ENCODE data around the gene PFKFB3.
"Not testable (repeated sequence)": the region's sequence is repeated elsewhere in the genome, so short reads cannot be mapped to it uniquely, and the experiment has no call there.

Gene PFKFB3

DNA sequence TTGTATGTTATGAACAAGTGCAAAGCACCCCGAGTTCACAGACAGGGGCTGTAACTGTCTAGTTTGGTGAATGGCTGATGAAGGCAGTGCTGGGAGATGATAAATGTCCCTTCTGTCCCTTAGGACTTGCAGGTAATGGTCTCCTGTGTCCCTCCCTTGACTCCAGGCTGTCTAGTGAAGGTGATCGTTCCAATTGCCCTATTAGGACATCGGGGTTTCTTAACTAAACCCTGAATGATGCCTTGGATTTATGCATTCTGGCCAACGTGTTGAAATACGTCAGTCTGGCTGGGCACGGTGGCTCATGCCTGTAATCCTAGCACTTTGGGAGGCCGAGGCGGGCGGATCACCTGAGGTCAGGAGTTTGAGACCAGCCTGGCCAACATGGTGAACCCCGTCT lies 69.4 kb downstream of the PFKFB3 start:
- DNase-seq (ENCODE audit: low spot score) = no peak

DNA sequence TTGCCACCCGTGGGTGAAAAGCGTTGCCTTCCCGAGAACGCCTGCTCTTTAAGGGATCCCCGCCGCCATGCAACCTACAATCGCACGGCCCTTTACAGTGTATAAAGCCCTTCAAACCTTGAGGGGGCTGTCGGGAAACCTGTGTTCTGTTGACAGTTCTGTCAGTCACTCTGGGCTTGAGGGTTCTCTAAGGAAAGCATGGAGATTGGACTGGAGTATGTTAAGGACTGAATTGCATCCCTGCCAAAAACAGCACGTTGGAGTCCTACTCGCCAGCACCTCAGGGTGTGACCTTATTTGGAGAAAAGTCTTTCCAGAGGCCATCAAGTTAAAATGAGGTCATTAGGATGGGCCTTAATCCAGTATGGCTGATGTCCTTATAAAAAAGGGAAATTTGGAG lies 70.6 kb downstream of the PFKFB3 start:
- DNase-seq (ENCODE audit: low spot score) = no peak

DNA sequence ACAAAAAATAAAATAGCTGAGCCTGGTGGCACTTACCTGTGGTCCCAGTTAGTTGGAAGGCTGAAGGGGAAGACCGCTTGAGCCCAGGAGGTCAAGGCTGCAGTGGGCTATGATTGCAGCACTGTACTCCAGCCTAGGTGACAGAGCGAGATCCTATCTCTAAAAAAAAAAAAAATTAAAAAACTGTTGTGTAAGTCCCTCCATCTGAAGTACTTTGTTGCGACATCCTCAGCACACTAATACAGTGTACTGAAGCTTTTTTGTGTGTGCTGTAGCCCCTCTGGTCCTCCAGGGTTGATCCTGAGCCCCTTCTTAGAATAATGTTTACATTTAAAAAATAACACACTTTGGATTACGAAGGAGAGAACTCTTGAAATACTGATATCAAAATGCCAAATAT lies 71.3 kb downstream of the PFKFB3 start:
- no peak for DNase-seq (ENCODE audit: low spot score)

DNA sequence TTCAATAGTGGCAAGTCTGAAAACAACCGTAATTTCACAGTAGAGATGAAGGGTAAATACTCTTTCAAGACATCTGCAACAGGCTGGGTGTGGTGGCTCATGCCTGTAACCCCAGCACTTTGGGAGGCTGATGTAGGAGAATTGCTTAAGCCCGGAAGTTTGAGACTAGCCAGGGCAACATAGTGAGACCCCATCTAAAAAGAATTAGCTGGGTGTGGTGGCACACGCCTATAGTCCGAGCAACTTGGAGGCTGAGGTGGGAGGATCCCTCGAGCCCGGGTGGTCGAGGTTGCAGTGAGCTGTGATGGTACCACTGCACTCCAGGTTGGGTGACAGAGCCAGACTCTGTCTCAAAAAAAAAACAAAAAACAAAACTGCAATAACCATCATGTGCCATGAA lies 71.8 kb downstream of the PFKFB3 start:
- DNase-seq (ENCODE audit: low spot score) = no peak

DNA sequence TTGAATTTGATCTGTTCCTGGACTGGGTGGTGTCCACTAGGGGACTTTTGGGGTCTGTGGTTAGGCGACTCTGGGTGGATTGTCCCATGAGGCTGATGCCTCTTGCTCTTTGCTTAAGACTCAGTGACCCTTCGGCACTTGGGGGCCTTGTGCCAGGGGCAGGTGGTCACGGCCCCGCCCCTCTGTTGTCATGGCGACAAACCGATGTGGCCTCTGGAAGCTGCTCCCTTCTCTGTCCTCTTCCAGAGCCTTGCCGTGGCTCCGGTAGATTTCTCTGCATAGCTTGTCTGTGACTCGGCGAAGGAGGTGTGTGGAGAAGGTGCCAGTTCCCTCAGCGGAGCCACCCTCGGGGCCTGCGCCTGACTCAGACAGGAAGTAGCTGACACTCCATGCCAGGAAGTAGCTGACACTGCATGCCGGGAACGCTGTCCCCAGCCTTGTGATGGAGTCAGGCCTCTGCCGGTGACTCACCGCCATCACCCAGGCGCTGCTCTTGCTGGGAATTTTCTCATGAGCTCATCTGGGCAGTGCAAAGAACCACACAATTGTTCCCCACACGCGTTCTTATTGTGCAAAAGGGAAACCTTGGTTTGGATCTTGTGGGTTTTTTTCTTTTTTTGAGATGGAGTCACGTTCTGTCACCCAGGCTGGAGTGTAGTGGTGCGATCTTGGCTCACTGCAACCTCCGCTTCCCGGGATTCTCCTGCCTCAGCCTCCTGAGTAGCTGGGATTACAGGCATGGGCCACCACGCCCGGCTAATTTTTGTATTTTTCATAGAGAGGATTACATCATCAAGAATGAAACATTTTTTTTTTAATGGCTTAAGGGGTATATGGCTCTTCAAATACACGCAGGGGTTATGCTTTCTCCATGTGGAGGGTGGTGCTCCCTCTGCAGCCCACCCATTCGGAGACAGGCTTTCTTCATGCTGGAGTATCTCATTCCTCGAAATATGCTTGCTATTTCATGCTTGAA lies 72.6 kb downstream of the PFKFB3 start:
- DNase-seq (ENCODE audit: low spot score) = peak; percentile 93

DNA sequence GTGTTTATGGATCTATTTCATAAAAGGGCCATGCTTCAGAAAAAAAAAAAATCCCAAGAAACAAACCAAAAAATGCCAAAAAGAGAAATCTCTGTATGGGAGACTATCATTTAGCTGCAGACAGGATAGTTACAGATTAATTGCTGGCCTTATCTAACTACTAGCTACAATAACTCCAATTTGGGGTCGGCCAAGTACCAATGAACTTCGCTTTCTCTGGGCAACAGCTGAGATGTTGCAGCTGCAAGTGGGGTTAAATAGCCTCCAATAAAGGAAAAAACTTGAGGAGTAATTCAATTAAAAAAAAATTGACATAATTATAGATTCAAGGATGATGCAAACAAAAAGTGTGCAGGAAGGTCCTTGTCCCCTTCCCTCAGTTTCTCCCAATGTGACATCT lies 73.6 kb downstream of the PFKFB3 start:
- no peak for DNase-seq (ENCODE audit: low spot score)

DNA sequence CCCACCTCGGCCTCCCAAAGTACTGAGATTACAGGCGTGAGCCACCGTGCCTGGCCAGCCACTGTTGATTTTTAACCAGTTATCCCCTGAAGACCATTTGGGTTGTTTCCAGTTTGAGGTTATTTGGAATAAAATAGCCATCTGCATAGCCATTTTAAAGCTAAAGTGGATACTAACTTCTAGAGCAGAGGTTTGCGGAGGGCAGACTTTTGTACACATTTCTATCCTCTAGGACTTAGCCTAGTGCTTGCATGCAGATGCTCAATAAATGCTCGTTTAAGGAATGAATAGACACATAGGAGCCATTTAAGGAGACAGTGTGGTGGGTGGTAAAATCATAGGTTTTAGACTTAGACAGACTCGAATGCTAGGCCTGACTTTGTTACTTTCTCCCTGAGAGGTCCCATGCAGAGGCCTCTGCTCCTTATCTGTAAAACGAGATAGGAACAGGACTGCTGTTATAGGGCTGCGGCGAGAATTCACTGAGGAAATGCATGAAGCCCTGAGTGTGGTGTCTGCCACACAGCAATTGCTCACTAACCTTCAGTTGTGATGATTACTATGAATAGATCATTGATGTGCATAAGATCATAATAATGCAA lies 75.9 kb downstream of the PFKFB3 start:
- no peak for DNase-seq (ENCODE audit: low spot score)

DNA sequence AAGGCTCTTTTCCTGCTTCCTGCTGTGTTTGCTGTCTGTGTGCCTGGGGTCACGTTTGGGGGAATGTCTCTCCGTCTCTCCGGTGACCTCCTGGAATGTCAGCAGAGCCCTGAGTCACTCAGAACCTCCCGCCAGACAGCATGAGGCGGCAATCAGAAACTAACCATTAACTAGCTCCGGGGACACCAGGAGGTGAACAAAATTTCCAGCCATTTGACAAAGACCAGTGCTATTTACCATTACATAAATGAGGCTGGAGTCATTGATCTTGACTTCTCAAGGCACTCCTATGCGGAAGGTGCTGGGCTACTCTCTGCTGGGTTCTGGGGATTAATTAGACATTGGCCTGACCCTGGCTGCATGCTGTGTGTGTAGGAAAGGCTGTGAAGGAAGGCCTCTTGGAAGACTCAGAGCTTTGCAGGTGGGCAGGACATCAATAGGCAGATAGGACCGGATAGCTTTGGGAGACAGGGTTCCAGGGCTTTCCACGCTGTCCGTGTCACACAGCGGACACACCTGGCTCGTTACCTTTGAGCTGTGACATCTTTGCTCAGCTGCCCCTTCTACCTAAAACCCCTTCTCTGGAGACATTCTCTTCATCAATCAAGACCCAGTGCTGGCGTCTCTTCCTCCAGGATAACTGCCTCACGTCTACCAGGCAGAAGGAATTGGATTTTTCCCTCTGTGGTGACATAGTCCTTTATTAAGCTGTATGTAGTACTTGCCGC lies 77.0 kb downstream of the PFKFB3 start:
- peak; percentile 41 for DNase-seq (ENCODE audit: low spot score)

DNA sequence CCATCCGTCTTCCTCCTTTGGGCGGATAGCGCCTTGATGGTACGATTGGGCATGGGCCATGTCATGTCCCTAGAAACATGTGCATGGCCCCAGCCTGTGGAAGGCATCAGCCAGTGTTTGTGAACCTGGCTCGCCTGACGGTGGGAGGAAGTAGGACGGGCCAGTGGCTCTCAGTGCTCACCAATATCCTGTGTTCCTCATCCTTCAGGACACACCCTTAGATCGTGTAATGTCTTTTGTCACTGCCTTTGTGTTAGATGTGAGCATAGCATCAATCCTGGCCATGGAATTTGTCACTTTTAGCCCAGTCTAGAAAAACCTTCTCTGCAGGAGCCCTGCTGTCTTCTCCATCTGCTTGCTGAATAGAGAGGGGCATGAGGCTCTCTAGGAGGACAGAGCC lies 77.6 kb downstream of the PFKFB3 start:
- DNase-seq (ENCODE audit: low spot score) = no peak

DNA sequence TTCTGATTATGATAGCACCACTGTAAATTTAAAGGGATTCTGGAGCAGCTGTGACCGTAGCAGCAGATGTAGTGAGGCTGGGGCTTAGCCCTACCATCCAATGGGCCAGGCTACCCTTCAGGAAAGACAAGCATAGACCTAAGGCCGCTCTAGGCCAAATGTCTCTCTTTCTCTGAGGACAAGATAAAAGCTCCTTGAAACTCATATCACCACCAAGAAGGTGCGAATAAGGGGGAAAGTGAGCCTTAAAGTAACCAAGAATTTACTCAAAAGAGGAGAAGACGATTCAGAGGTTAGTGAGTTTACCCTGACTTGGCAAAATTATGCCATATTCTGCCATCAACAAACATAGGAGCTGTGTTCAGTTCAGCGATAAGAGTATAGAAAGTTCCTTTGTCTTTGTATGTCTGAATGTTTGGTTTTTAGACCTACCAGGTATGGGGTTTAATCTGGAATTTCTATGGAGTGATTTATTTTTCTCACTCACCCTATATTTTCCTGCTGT lies 79.8 kb downstream of the PFKFB3 start:
- no peak for DNase-seq (ENCODE audit: low spot score)

DNA sequence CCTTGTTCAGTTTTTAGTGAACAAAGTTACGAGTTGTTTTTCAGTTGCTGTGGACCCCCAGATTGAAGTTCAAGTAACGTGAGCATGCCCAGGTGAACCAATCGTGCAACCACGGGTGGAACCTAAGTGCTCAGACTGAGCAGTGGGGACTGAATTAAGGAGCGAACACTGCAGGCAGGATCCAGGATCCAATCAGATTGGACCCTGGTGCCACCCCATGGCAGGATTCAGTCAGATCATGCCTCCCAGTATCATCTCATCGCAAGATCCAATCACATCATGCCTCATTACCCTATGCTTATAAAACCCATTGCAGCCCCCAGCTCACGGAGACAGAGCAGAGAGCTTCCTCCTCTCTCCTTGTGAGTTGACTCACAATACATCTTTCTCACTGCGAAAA lies 80.9 kb downstream of the PFKFB3 start:
- no peak for DNase-seq (ENCODE audit: low spot score)

DNA sequence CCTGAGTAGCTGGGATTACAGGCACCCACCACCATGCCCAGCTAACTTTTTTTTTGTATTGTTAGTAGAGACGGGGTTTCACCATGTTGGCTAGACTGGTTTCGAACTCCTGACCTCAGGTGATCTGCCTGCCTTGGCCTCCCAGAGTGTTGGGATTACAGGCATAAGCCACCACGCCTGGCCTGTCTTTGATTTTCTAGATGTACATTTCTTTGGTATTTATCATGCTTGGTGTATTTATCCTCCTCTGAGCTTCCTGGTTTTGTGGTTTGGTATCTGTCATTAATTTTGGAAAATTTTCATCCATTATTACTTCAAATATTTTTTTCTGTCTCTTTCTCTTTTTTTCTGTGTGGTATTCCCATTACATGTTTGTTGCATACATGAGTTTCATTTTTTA lies 87.9 kb downstream of the PFKFB3 start:
- not testable (repeated sequence) for DNase-seq (ENCODE audit: low spot score)

DNA sequence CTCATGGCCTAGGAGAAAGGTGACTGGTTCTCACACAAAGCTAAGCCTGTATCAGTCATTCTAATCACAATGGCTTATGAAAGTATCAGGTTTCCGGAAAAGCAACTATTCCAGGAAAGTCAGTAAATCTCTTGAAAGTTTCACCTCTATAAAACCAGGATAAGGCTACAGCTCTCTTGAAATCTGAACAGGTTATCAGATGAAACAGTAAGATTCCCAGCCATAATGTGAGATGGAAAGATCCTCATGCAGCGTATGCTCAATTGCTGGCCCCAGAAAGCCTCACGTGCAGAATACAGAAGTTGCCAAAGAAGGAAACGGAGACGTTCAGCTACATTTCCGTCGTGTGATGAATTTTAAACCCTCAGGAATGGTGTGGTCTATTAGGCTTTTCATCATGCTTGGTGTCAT lies 90.0 kb downstream of the PFKFB3 start:
- DNase-seq (ENCODE audit: low spot score) = no peak

DNA sequence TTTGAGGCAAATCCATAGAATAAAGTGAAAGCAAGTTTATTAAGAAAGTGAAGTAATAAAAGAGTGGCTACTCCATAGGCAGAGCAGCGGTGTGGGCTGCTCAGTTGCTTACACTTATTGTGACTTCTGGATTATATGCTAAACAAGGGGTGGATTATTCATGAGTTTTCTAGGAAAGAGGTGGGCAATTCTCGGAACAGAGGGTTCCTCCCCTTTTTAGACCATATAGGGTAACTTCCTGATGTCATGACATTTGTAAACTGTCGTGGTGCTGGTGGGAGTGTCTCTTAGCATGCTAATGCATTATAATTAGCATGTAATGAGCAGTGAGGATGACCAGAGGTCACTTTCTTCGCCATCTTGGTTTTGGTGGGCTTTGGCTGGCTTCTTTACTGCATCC lies 93.7 kb downstream of the PFKFB3 start:
- DNase-seq (ENCODE audit: low spot score) = not testable (repeated sequence)

DNA sequence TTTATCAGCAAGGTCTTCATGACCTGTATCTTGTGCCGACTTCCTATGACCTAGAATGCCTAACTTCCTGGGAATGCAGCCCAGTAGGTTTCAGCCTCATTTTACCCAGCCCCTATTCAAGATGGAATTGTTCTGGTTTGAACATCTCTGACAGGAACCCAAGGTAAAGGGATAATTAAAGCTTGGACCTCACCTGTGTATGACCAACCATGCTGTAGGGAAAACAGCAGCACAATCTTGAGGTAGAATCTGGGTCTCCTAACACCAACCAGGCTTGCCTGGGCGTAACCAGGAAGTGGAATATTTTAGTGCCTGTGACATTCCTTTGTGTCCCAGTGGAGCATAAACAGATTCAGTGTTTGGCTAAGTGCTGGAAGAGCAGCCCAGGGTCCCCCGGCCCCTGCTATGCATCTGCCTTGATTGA lies 94.1 kb downstream of the PFKFB3 start:
- DNase-seq (ENCODE audit: low spot score) = no peak

DNA sequence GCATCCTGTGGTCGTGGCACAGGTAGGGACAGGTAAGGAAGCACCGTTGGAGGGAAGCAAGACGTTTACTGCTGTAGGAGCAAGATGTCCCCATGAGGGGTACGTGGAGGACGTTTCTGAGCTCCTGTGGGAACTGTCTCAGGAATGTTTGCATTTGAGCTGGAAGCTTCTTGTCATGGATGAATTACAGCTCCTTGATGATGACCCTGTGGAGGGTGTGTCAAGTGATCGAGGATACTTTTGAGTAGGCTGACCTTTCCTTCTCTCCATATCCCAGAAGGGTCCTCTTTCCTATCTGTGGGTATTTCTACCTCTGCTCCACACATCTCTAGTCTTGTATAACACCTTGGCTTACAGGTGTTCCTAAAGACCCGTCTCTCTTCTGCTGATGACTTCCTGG lies 94.8 kb downstream of the PFKFB3 start:
- no peak for DNase-seq (ENCODE audit: low spot score)

DNA sequence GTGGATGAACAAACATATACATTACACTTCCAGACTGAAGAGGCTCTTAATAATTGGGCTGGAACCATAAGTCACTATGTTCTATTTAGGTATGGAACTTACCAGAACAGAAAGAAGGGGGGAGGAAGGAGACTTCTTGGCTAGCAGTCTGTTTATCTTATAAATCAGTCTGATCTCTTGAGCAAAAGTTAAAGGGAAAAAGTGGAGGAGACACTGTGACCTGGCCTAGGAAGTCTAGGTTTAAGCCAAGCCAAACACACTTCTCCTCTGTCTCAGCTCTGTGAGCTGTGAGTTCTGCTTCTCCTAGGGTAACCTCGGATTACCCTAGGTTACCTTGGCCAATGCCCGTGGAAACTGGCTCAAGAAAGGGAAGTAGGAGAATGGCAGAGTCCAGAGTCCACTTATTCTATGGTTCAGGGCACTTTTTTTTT lies 95.2 kb downstream of the PFKFB3 start:
- no peak for DNase-seq (ENCODE audit: low spot score)

DNA sequence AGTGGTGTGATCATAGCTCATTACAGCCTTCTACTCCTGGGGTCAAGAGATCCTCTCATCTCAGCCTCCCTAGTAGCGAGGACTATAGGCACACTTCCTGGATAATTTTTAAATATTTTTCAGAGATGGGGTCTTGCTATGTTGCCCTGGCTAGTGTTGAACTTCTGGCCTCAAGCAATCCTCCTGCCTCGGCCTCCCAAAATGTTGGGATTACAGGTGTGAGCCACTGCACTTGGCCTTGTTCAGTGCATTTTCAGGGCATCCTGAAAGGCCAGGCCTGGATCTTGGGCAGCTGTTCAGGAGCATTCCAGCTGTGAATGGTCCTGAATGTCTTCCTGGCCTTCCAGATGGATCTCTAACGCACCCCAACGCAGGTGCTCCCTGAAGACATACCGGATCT lies 95.7 kb downstream of the PFKFB3 start:
- no peak for DNase-seq (ENCODE audit: low spot score)

DNA sequence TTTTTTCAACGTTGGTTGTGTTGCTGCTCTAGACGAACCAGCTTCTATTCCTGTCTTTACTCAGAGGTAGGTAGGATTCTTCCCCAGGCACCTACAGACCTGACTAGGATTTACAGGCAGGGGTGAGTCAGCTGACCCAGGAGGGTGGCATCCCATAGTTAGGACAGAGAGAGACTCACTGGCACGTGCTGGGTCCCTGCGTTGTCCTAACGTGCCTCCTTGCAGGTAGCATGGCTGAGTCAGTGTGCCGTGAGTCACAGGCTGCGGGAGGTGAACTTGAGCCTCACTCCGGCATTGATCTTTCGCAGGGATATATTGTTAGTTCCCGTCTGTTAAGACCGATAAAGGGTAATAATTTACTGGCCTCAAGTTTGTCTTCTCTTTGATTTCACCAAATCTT lies 96.5 kb downstream of the PFKFB3 start:
- no peak for DNase-seq (ENCODE audit: low spot score)

DNA sequence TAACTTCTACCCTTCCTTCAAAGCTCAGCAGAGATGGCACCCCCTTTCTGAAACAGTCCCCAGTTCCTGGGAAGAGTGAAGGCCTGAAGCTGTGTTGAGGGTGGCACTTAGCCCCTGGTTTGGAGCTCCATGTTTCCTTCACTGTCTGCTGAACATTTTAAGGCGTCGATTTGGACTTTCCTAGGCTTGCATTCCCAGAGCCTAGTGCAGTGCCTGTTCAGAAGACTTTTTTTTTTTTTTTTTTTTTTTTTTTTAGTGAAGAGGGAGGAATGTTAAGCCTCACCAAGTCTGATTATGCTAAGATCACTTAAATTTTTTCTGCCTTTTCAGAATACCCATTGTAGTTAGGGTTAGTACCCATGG lies 97.0 kb downstream of the PFKFB3 start:
- DNase-seq (ENCODE audit: low spot score) = no peak

DNA sequence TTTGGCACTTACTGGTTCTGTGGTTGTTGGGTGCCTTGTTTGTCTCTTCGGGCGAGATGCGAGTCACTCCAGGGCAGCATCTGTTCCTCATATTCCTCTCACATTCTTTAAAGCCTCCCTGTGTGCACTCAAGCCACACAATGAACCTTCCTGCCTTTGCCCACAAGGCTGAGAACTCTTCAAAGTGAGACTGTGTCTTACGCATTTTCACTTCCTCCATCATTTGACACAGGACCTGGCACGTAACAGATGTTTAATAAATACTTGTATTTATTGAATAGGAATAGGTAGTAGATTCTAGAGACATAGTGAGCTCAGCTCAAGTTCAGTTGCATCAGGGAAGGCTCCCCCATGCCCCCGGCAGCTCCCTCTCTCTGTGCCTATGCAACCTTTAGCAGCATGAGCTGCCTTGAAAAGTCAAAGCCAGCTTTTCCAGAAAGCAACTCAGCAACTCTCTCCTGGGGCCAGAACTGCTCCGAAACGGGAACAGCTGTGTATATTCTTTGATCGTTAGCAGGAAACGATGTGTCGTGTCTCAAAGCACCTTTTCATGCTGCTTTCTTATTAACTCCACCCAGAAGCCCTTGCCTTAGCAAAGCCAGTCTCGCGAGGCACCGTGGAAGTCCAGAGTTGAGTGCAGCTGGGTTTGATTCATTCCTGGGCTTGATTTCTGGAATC lies 97.5 kb downstream of the PFKFB3 start:
- peak; percentile 46 for DNase-seq (ENCODE audit: low spot score)

Measured in AG08396 (cell line).